ENCODE data around the gene MOB1B.
"Not testable (repeated sequence)": the region's sequence is repeated elsewhere in the genome, so short reads cannot be mapped to it uniquely, and the experiment has no call there.

The MOB1B gene

DNA sequence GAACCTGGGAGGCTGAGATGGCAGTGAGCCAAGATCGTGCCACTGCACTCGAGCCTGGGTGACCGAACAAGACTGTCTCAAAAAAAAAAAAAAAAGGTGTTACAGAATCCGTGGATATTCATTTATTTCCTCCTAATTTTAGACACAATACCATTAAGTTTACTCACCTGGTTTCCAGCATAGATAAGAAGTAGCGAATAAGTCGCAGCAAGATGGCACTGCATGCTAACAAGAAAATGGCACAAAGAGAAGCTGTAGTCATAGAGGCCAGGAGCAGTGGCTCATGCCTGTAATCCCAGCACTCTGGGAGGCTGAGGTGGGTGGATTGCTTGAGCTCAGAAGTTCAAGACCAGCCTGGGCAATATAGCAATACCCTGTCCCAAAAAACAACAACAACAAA lies 17.0 kb upstream of the MOB1B start:
- in situ Hi-C loops (cut with HindIII; ENCODE audit: low pct_ligation_motif_present, low sequenced_read_pairs): no loop called here
- Histone ChIP-seq H3K36me3 (replicated peaks) (no peaks in the 10 kb centered on the region), H3K4me3 (ENCODE audit: low read depth, low read length) (no peak overlapping the region), H3K27ac (no peak overlapping the region), H3K27me3 (replicated peaks) (no peaks in the 10 kb centered on the region)
- no peak for DNase-seq
- TF ChIP-seq, protein P1, sequence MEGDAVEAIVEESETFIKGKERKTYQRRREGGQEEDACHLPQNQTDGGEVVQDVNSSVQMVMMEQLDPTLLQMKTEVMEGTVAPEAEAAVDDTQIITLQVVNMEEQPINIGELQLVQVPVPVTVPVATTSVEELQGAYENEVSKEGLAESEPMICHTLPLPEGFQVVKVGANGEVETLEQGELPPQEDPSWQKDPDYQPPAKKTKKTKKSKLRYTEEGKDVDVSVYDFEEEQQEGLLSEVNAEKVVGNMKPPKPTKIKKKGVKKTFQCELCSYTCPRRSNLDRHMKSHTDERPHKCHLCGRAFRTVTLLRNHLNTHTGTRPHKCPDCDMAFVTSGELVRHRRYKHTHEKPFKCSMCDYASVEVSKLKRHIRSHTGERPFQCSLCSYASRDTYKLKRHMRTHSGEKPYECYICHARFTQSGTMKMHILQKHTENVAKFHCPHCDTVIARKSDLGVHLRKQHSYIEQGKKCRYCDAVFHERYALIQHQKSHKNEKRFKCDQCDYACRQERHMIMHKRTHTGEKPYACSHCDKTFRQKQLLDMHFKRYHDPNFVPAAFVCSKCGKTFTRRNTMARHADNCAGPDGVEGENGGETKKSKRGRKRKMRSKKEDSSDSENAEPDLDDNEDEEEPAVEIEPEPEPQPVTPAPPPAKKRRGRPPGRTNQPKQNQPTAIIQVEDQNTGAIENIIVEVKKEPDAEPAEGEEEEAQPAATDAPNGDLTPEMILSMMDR (IDR thresholded peaks at IDR 0.05; ENCODE audit: low read depth, low read length, missing control alignments): no peak

DNA sequence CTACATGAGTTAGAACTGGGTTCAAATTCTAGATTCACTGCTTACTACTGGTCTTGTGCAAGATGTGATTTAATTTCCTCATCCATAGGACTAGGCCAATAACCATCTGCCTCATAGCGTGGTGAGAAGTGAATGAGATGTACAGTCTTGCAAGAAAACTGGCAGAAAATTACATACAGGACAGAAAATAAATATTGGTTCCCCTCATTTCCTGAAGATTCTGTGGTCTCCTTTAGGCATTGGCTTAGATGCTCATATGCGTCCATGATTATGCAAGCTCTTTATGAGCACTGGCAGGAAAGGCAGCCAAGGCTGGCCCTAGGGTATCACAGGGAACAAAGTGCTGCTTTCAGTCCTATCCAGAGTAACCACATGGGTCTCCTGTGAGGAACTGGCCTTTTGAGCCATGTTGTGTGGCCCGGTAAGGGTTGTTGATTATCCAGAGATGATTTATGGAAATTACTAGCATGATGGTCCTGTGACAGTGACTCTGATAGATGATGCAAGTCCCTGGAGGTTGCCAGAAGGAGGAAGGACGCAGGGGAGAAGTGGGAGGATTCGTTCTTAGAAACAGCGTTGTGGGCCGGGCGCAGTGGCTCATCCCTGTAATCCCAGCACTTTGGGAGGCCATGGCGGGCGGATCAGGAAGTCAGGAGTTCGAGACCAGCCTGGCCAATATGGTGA lies 9.9 kb upstream of the MOB1B start:
- DNase-seq: no peak
- Histone ChIP-seq H3K36me3 (replicated peaks) (no peaks in the 10 kb centered on the region), H3K4me3 (ENCODE audit: low read depth, low read length) (no peak overlapping the region), H3K27me3 (replicated peaks) (no peaks in the 10 kb centered on the region), H3K27ac (no peak overlapping the region)
- in situ Hi-C loops (cut with HindIII; ENCODE audit: low pct_ligation_motif_present, low sequenced_read_pairs): no loop called here
- TF ChIP-seq, protein P1 (IDR thresholded peaks at IDR 0.05; ENCODE audit: low read depth, low read length, missing control alignments): no peak

DNA sequence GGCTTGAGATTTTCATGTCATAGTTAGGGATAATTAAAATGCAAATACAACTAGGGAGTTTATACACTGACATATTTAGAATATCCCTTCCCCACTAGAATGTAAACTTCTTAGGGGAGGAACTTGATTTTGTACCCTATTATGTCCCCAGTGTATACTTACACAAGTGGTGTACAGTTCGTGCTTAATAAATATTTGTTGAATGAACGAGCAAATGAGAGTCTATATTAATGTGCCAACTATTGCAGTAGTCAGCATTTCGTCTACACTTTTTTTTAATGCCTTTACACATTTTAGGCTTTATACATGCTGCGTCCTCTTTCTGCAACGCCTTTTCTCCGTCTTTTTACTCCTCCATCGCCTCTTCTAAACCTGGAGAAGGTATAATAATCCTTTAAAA lies 8.4 kb upstream of the MOB1B start:
- no peaks in the 10 kb centered on the region for H3K36me3 ChIP-seq (replicated peaks)
- in situ Hi-C loops (cut with HindIII; ENCODE audit: low pct_ligation_motif_present, low sequenced_read_pairs): no loop called here
- no peaks in the 10 kb centered on the region for H3K27me3 ChIP-seq (replicated peaks)
- TF ChIP-seq, protein P1 (IDR thresholded peaks at IDR 0.05; ENCODE audit: low read depth, low read length, missing control alignments): no peak
- DNase-seq: no peak
- H3K27ac ChIP-seq: no peak overlapping the region
- H3K4me3 ChIP-seq (ENCODE audit: low read depth, low read length): no peak overlapping the region

DNA sequence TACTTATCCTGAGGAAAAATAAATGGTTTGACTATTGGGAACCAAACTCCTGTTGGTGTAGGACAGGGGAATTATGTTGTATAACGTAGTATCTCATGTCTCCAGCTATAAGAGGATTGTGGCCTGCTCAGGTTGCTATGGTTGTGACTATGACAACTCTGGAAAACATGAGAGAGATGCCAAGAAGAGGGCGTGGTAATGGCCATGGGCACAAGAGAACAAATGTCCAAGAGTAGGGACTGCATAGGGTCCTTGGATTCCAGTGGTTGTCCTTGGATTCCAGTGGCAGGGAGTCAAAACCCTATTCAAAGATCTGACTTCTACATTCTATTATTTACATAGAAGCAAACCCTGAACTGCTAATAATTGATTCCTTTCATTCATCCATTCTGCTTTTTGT lies 6.8 kb upstream of the MOB1B start:
- TF ChIP-seq, protein P1 (IDR thresholded peaks at IDR 0.05; ENCODE audit: low read depth, low read length, missing control alignments): no peak
- Histone ChIP-seq H3K27me3 (replicated peaks) (no peaks in the 10 kb centered on the region), H3K27ac (no peak overlapping the region), H3K4me3 (ENCODE audit: low read depth, low read length) (no peak overlapping the region), H3K36me3 (replicated peaks) (no peaks in the 10 kb centered on the region)
- DNase-seq: peak; percentile 38
- in situ Hi-C loops (cut with HindIII; ENCODE audit: low pct_ligation_motif_present, low sequenced_read_pairs): no loop called here

DNA sequence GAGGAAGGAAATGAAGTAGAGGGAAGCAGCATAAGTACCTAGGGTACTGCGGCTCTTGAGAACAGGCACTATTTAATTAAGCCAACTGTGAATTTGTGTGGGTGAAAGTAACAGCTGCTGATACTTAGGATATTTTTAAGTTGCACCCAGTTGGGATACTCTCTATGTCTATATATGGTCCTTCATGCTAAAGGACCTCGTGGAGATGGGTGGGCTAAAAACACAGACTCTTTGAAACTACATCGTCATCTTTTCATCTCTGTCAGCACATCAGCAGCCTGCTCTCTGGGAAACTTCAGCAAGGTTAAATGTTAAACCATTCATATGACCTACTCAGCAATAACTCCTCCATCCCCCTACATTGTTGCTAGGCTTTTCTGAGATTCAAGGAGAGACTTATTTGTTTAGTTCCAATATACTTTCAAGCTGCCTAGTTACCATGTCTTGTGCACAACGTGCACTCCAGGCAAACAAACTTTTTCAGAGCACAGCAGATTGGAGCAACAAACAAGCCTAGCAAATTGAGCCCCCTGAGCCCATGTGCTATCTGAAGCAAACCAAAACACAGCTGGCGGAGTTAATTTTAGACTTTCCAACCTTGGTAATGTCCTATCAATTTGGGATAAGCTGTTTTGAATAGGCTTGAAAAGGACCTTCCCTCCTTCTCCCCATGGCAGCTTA lies 6.2 kb upstream of the MOB1B start:
- H3K36me3 ChIP-seq (replicated peaks): no peaks in the 10 kb centered on the region
- TF ChIP-seq, protein P1 (IDR thresholded peaks at IDR 0.05; ENCODE audit: low read depth, low read length, missing control alignments): no peak
- no peak for DNase-seq
- in situ Hi-C loops (cut with HindIII; ENCODE audit: low pct_ligation_motif_present, low sequenced_read_pairs): no loop called here
- no peak overlapping the region for H3K27ac ChIP-seq
- no peaks in the 10 kb centered on the region for H3K27me3 ChIP-seq (replicated peaks)
- no peak overlapping the region for H3K4me3 ChIP-seq (ENCODE audit: low read depth, low read length)

DNA sequence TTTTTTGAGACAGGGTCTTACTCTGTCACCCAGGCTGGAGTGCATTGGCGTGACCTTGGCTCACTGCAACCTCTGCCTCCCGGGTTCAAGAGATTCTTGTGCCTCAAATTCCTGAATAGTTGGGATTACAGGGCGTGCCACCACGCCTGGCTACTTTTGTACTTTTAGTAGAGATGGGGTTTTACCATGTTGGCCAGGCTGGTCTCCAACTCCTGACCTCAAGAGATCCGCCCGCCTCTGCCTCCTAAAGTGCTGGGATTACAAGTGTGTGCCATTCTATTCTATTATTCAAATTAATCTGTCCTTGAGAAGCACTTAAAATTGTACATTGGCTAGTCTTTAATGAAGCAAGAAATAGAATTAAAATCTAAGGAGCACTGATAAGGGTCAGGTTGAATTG lies 3.6 kb upstream of the MOB1B start:
- H3K27ac ChIP-seq: not testable (repeated sequence)

More for the DNA sequence above, 3.6 kb upstream of the MOB1B start:
- H3K27me3 ChIP-seq (replicated peaks); DNase-seq; H3K36me3 ChIP-seq (replicated peaks); H3K4me3 ChIP-seq (ENCODE audit: low read depth, low read length); in situ Hi-C loops (cut with HindIII; ENCODE audit: low pct_ligation_motif_present, low sequenced_read_pairs): not testable (repeated sequence)
